AG10803 (cell line): ENCODE measurements around the gene KRTAP1-1.
"Not testable (repeated sequence)": the region's sequence is repeated elsewhere in the genome, so short reads cannot be mapped to it uniquely, and the experiment has no call there.

ENCODE experiments used
- DNase-seq: peaks from one replicate; pipeline ENCODE4 v3.0.0; 2010; ENCODE audit warnings: low read depth
- H3K4me3 ChIP-seq: 2 replicates; pipeline ENCODE4 v1.5.1; 2011; ENCODE audit warnings: mild to moderate bottlenecking, low read length, control low read depth
- CTCF ChIP-seq: conservative IDR thresholded peaks from 2 replicates; pipeline ENCODE4 v1.5.1; 2011; ENCODE audit warnings: mild to moderate bottlenecking, low read length, control low read depth, inconsistent platforms

The KRTAP1-1 gene

DNA sequence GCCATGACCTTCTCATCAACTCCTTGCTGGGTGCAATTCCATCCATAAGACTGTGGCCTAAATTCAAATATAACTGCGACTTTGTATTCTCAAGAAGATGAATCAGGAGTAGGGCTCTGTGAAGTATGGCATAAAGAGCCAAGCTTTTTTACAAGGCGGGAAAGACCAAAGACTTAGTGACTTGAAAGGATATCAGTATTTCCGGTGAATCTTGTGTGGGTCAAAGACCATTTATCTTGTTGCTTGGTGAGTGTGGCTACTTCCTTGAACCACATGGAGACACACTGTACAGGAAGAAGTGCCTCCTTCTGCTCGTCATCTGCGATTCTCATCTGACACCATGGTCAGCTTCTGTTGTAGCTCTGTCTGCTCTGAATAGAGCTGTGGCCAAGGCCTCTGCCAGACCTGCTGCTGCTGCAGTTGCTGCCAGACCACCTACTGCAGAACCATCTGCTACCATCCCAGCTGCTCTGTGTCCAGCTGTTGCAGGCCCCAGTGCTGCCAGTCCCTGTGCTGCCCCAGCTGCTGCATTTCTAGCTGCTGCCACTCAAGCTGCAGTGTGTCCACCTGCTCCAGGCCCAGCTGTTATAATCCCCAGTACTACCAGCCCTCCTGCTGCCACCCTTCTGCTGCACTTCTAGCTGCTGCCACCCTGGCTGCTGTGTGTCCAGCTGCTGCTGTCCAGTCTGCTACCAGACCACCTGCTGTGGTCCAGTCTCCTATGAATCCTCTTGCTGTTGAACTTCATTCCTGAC, 30.5 kb upstream of the KRTAP1-1 start:
- H3K4me3 ChIP-seq: no peak overlapping the region
- TF ChIP-seq CTCF: no peak
- DNase-seq: no peak

- no peak for DNase-seq
- no peak overlapping the region for H3K4me3 ChIP-seq
- TF ChIP-seq CTCF: no peak
Observed at GRCh38 chr17:41069031-41069430, 27.8 kb upstream of the KRTAP1-1 start.

GRCh38 chr17:41067281-41067680, 26.0 kb upstream of the KRTAP1-1 start:
- peak; percentile 87 for DNase-seq
- H3K4me3 ChIP-seq: no peak overlapping the region
- no peak for TF ChIP-seq CTCF

GRCh38 chr17:41065829-41066624, 24.8 kb upstream of the KRTAP1-1 start, which contains the start of gene KRTAP2-4:
KRTAP2-4 (minus strand) TSS chr17:41065879; CDS start chr17:41065845, 34 bp downstream.
- no peak for TF ChIP-seq CTCF
- no peak within 1 kb of the TSS for H3K4me3 ChIP-seq
- peak; percentile 92 for DNase-seq

GRCh38 chr17:41065016-41065689, 23.9 kb upstream of the KRTAP1-1 start:
- not testable (repeated sequence) for DNase-seq, H3K4me3 ChIP-seq

GRCh38 chr17:41064301-41064700, 23.1 kb upstream of the KRTAP1-1 start:
- no peak overlapping the region for H3K4me3 ChIP-seq

More at GRCh38 chr17:41064301-41064700, 23.1 kb upstream of the KRTAP1-1 start:
- no peak for TF ChIP-seq CTCF
- DNase-seq: no peak
